Heart right ventricle (tissue), 16 donors: ENCODE measurements around the gene YEATS2. TPM values are rescaled to one million over a fixed set of nuclear protein-coding genes. Genes with fewer than 3 reads are reported as not detected.
A peak's percentile ranks its signal among the peaks of the same experiment; 100 is the strongest.

Source experiments
- ATAC-seq, 8 donors: fragments of 200-7000 bp; cut with Tn5 transposase; one replicate each; pipeline ENCODE4 v1.9.1; 2020; ENCODE audit warnings: mild to moderate bottlenecking in 8 of 8, moderate library complexity in 8 of 8, moderate number of reproducible peaks in 1 of 8
- DNase-seq, 2 donors: peaks; one replicate each; pipeline ENCODE4 v3.0.0-alpha.2; 2020
- H3K27ac ChIP-seq, 10 donors: fragments of 200-600 bp; sonication (generic) in 2 of 10; one replicate each; pipeline versions ENCODE4 v1.5.0 to v1.8.0; 2020 to 2022; ENCODE audit warnings: mild to moderate bottlenecking in 3 of 10
- H3K27me3 ChIP-seq, 7 donors: fragments of 200-600 bp; one replicate each; pipeline ENCODE4 v1.8.0; 2021 to 2022; ENCODE audit warnings: mild to moderate bottlenecking in 2 of 7
- H3K36me3 ChIP-seq, 9 donors: fragments of 200-600 bp; sonication (generic) in 1 of 9; one replicate each; pipeline versions ENCODE4 v1.5.0 to v1.8.0; 2020 to 2022; ENCODE audit warnings: mild to moderate bottlenecking in 2 of 9
- H3K4me1 ChIP-seq, 9 donors: fragments of 200-600 bp; sonication (generic) in 1 of 9; one replicate each; pipeline versions ENCODE4 v1.5.0 to v1.8.0; 2020 to 2022; ENCODE audit warnings: mild to moderate bottlenecking in 4 of 9
- H3K4me3 ChIP-seq, 10 donors: fragments of 200-600 bp; sonication (generic) in 2 of 10; one replicate each; pipeline versions ENCODE4 v1.5.0 to v1.8.0; 2020 to 2022; ENCODE audit warnings: mild to moderate bottlenecking in 7 of 10, moderate library complexity in 2 of 10
- H3K9me3 ChIP-seq, 11 donors: fragments of 200-600 bp in 10 of 11; sonication (generic) in 2 of 11; one replicate each; pipeline versions ENCODE4 v1.5.0 to v1.8.0; 2013 to 2022; ENCODE audit warnings: mild to moderate bottlenecking in 2 of 11, control low read depth in 1 of 11, moderate library complexity in 1 of 11
- CTCF ChIP-seq, 9 donors: fragments of 200-600 bp; sonication (generic) in 2 of 9; IDR thresholded peaks; one replicate each; pipeline versions ENCODE4 v1.5.0 to v1.8.0; 2021 to 2022; ENCODE audit warnings: antibody characterized with exemption in 9 of 9, mild to moderate bottlenecking in 5 of 9, moderate library complexity in 1 of 9
- WGBS, 2 donors: extraction: QIAGEN DNeasy Blood & Tissue Kit; methylation state at CpG; one replicate each; pipeline ENCODE4 v1.1.7; 2013; ENCODE audit warnings: inconsistent platforms in 1 of 2; 5-methylcytosine and 5-hydroxymethylcytosine counted together
- intact Hi-C, 10 donors: fragments of 100-400 bp; cut with DNase I; formaldehyde crosslinking; loops; one replicate each; pipeline versions ENCODE4 v1.11.1 to v1.14.2; 2022
- polyA plus RNA-seq, 2 donors: library from polyadenylated mRNA; stranded (reverse); fragments of 200-250 nt; gene quantifications; one replicate each; pipeline ENCODE4 v1.2.3, GENCODE V29; 2013
- total RNA-seq, 10 donors: library from RNA; stranded (reverse); fragmentation: NEBNext Ultra II Directional in 3 of 10; extraction: Animal tissue kit (Norgen Biotek cat#: 25700) in 3 of 10; gene quantifications; one replicate each; pipeline versions ENCODE4 v1.2.1 to v1.2.4, GENCODE V29; 2021 to 2023
- donor health status: Arrhythmogenic right ventricular cardiomyopathy.
- donor health status: ischemic (EF 13 %, LVEDD 7.1; RV severe dilation, severe dysfunction).
- donor health status: healthy with polysubstance abuse.
- donor health status: DM: no; HTN: yes; CAD: no.
- donor health status: DM: no; HTN: no; CAD: no.
- donor health status: ischemic (EF 25% LVEDD 6.9; RV normal size, moderate dysfunction).
- donor health status: ischemic (EF 25% LVEDD 5.7; RV mildly dilated, moderate dysfunction).
- donor health status: healthy.
- donor health status: DM: yes; HTN: yes; CAD: no.
- donor health status: Ischemic cardiomyopathy.
- donor health status: ischemic (EF 35%, LVEDD 5.7; RV mildly dilated, moderate dysfunction).
- donor health status: nonischemic (EF 11% LVEDD 7.7; RV severe dilation, severe dysfunction).
- donor health status: DM: yes; HTN: yes; CAD: no.
- donor health status: PGD.
- donor health status: ischemic (EF 29% LVEDD 5.4; RV normal size, mild dysfunction).
- donor health status: nonischemic (EF 23%, LVEDD 6.1; RV moderate dilation, normal function).

Gene YEATS2
- total and polyA plus RNA-seq, 12 donors: 4.6 to 22.2 (median 10.1) TPM

- no peak overlapping the region for H3K4me3 ChIP-seq
- H3K36me3 ChIP-seq: peaks cover 0 to 98% (median 35%) of the 10 kb centered on the region in 9 donors
- no peaks in the 10 kb centered on the region for H3K27me3 ChIP-seq
- DNase-seq: no peak
- WGBS, 2 donors: 85 to 89% methylated on average over 13 of the region's 13 CpGs
- H3K9me3 ChIP-seq: no peaks in the 10 kb centered on the region
- no peak for ATAC-seq
- TF ChIP-seq CTCF (IDR thresholded peaks at IDR 0.05): no peak
- intact Hi-C loops: no loop called here
- H3K4me1 ChIP-seq: no peaks in the 10 kb centered on the region
- H3K27ac ChIP-seq: no peak overlapping the region
These were observed 148.2 kb downstream of the YEATS2 start for GRCh38 chr3:183845608-183846288.

- no peaks in the 10 kb centered on the region for H3K9me3 ChIP-seq
- no peak for TF ChIP-seq CTCF (IDR thresholded peaks at IDR 0.05)
- H3K4me3 ChIP-seq: no peak overlapping the region
- intact Hi-C loops: no loop called here
- no peak for DNase-seq
- WGBS, 2 donors: 92 to 95% methylated on average over 4 of the region's 4 CpGs
- H3K4me1 ChIP-seq: peaks cover 0 to 9% (median 0%) of the 10 kb centered on the region in 9 donors
- H3K27ac ChIP-seq: no peak overlapping the region
- H3K27me3 ChIP-seq: no peaks in the 10 kb centered on the region
- no peak for ATAC-seq
- peaks cover 0 to 100% (median 10%) of the 10 kb centered on the region in 9 donors for H3K36me3 ChIP-seq
These were observed 156.9 kb downstream of the YEATS2 start for GRCh38 chr3:183854318-183855035.

GRCh38 chr3:183857863-183858262 lies 160.3 kb downstream of the YEATS2 start:
- intact Hi-C loops: no loop called here
- no peak for TF ChIP-seq CTCF (IDR thresholded peaks at IDR 0.05)
- peaks cover 0 to 9% (median 0%) of the 10 kb centered on the region in 9 donors for H3K4me1 ChIP-seq
- 94 to 98% methylated on average over 3 of the region's 3 CpGs for WGBS, 2 donors
- ATAC-seq (no peak), DNase-seq (no peak)
- H3K27me3 ChIP-seq: no peaks in the 10 kb centered on the region
- no peaks in the 10 kb centered on the region for H3K9me3 ChIP-seq
- H3K36me3 ChIP-seq: peaks cover 0 to 100% (median 40%) of the 10 kb centered on the region in 9 donors
- no peak overlapping the region for H3K4me3 ChIP-seq
- H3K27ac ChIP-seq: peak overlapping the region in 5 of 10 donors; percentile 14 to 48 (median 22)

Other genes starting within 250 kb of the YEATS2 start
- gene KLHL6, start 142.1 kb upstream of the YEATS2 start, total RNA-seq: 1 to 10 TPM in 4 of 10 donors, under 1 TPM in 6; 0.47 to 5.1 (median 0.93) TPM
- under 1 TPM; 0.65 to 0.80 TPM for gene KLHL6, start 142.1 kb upstream of the YEATS2 start, polyA plus RNA-seq
- gene KLHL24, start 62.2 kb upstream of the YEATS2 start, total RNA-seq: 100 to 1,000 TPM; 159 to 305 (median 259) TPM
- gene KLHL24, start 62.2 kb upstream of the YEATS2 start, polyA plus RNA-seq: 10 to 100 TPM in 1 of 2 donors, 1 to 10 TPM in 1; 7.6 to 39.7 TPM
- gene MAP6D1, start 127.8 kb downstream of the YEATS2 start, total RNA-seq: 1 to 10 TPM in 9 of 10 donors, under 1 TPM in 1; 0.94 to 4.5 (median 2.5) TPM
- gene MAP6D1, start 127.8 kb downstream of the YEATS2 start, polyA plus RNA-seq: 1 to 10 TPM in 1 of 2 donors, not detected in 1; 1.1 TPM
- 10 to 100 TPM; 52.7 to 70.6 (median 60.7) TPM for gene PARL, start 187.1 kb downstream of the YEATS2 start, total RNA-seq
- 100 to 1,000 TPM in 1 of 2 donors, 10 to 100 TPM in 1; 45.8 to 113 TPM for gene PARL, start 187.1 kb downstream of the YEATS2 start, polyA plus RNA-seq